ENCODE results near the gene SEMA5B. TPM values are rescaled to one million over a fixed set of nuclear protein-coding genes. Genes with fewer than 3 reads are reported as not detected.

Gene SEMA5B
- polyA plus RNA-seq, 1 experiment, result not detected

GRCh38 chr3:123072564-123072963 is 45.0 kb upstream of the SEMA5B start:
- TF ChIP-seq, protein P1, sequence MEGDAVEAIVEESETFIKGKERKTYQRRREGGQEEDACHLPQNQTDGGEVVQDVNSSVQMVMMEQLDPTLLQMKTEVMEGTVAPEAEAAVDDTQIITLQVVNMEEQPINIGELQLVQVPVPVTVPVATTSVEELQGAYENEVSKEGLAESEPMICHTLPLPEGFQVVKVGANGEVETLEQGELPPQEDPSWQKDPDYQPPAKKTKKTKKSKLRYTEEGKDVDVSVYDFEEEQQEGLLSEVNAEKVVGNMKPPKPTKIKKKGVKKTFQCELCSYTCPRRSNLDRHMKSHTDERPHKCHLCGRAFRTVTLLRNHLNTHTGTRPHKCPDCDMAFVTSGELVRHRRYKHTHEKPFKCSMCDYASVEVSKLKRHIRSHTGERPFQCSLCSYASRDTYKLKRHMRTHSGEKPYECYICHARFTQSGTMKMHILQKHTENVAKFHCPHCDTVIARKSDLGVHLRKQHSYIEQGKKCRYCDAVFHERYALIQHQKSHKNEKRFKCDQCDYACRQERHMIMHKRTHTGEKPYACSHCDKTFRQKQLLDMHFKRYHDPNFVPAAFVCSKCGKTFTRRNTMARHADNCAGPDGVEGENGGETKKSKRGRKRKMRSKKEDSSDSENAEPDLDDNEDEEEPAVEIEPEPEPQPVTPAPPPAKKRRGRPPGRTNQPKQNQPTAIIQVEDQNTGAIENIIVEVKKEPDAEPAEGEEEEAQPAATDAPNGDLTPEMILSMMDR (IDR thresholded peaks at IDR 0.05; ENCODE audit: insufficient read depth, low read depth, low read length), result no peak
- no peaks in the 10 kb centered on the region for H3K27me3 ChIP-seq (ENCODE audit: control insufficient read depth, insufficient read depth, low read length)
- no peaks in the 10 kb centered on the region; the same call in 1 of the 2 replicates for H3K36me3 ChIP-seq (ENCODE audit: control insufficient read depth, insufficient read depth, low read length)
- CTCF ChIA-PET, result no interaction called here
- H3K4me3 ChIP-seq (ENCODE audit: low read depth, low read length), result no peak overlapping the region
- no peak for DNase-seq (ENCODE audit: low read depth)
- POLR2A ChIA-PET, result no interaction called here

GRCh38 chr3:123072152-123072551 is 44.6 kb upstream of the SEMA5B start:
- H3K36me3 ChIP-seq (ENCODE audit: control insufficient read depth, insufficient read depth, low read length), result no peaks in the 10 kb centered on the region; the same call in 1 of the 2 replicates
- H3K27me3 ChIP-seq (ENCODE audit: control insufficient read depth, insufficient read depth, low read length), result no peaks in the 10 kb centered on the region
- ChIA-PET POLR2A (no interaction called here), CTCF (no interaction called here)
- no peak for DNase-seq (ENCODE audit: low read depth)
- TF ChIP-seq, protein P1 (IDR thresholded peaks at IDR 0.05; ENCODE audit: insufficient read depth, low read depth, low read length), result no peak
- no peak overlapping the region for H3K4me3 ChIP-seq (ENCODE audit: low read depth, low read length)

DNA sequence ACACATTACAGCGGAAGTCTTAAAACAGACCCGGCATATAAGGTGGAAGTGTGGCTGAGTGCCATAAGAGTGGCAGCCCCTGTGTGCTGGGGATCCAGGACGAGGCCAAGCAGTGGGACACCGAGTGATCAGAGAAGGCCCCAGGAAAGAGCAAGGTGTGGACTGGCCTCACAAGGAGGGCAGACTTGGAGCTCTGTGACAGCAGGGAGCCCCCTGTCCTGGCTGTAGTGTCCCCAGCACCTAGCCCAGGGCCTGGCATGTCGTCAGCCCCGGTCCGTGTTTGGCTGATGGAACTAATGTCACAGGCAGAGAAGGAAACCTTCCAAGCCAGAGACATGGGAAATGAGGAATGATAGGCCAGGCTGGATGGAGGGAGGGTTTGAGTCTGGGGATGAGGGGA is 44.0 kb upstream of the SEMA5B start:
- H3K27me3 ChIP-seq (ENCODE audit: control insufficient read depth, insufficient read depth, low read length), result no peaks in the 10 kb centered on the region
- no peaks in the 10 kb centered on the region; the same call in 1 of the 2 replicates for H3K36me3 ChIP-seq (ENCODE audit: control insufficient read depth, insufficient read depth, low read length)
- CTCF ChIA-PET, result no interaction called here
- no peak for DNase-seq (ENCODE audit: low read depth)
- H3K4me3 ChIP-seq (ENCODE audit: low read depth, low read length), result no peak overlapping the region
- POLR2A ChIA-PET, result no interaction called here
- TF ChIP-seq, protein P1 (IDR thresholded peaks at IDR 0.05; ENCODE audit: insufficient read depth, low read depth, low read length), result no peak

DNA sequence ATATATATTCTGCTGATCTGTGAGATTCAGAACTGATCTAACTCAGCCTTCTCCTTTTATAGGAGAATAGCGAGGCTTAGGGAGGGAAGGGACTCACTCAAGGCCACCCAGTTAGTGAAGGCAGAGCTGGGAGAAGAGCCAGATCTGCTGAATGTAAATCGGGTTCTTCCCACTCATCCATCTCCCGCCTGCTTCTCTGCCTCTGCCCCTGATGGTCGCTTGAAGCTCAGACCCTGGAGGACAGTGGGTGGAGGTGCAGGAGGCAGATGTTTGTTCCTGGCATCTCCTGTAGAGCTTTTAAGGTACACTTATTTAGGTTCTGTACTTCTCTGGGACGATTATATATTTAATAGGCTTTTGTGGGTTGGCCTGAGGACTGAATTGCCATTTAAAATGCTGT is 43.6 kb upstream of the SEMA5B start:
- H3K36me3 ChIP-seq (ENCODE audit: control insufficient read depth, insufficient read depth, low read length), result no peaks in the 10 kb centered on the region; the same call in 1 of the 2 replicates
- H3K4me3 ChIP-seq (ENCODE audit: low read depth, low read length), result no peak overlapping the region
- no peaks in the 10 kb centered on the region for H3K27me3 ChIP-seq (ENCODE audit: control insufficient read depth, insufficient read depth, low read length)
- TF ChIP-seq, protein P1 (IDR thresholded peaks at IDR 0.05; ENCODE audit: insufficient read depth, low read depth, low read length), result no peak
- CTCF ChIA-PET, result no interaction called here
- no peak for DNase-seq (ENCODE audit: low read depth)
- POLR2A ChIA-PET, result no interaction called here

GRCh38 chr3:123070510-123070909 is 42.9 kb upstream of the SEMA5B start:
- DNase-seq (ENCODE audit: low read depth), result no peak
- ChIA-PET CTCF (no interaction called here), POLR2A (no interaction called here)
- no peaks in the 10 kb centered on the region; the same call in 1 of the 2 replicates for H3K36me3 ChIP-seq (ENCODE audit: control insufficient read depth, insufficient read depth, low read length)
- TF ChIP-seq, protein P1 (IDR thresholded peaks at IDR 0.05; ENCODE audit: insufficient read depth, low read depth, low read length), result no peak
- H3K27me3 ChIP-seq (ENCODE audit: control insufficient read depth, insufficient read depth, low read length), result no peaks in the 10 kb centered on the region
- H3K4me3 ChIP-seq (ENCODE audit: low read depth, low read length), result no peak overlapping the region

Measured in BJ (cell line).